GM12878 (cell line): Measurements from ENCODE around the gene RIPPLY3.

Experiments used
- HCFC1 ChIP-seq: fragments of 150-350 bp; IDR thresholded peaks from 2 replicates; pipeline ENCODE4 v1.6.1; 2014; ENCODE audit warnings: low read length
- HDAC2 ChIP-seq: fragments of 200-600 bp; sonication (generic); IDR thresholded peaks from 2 replicates; pipeline ENCODE4 v1.6.1; 2017
- NRF1 ChIP-seq: conservative IDR thresholded peaks from 2 replicates; pipeline ENCODE4 v1.6.1; 2011; ENCODE audit warnings: mild to moderate bottlenecking, low read depth, low read length, improper control_type of control experiment
- RCOR1 ChIP-seq: conservative IDR thresholded peaks from 2 replicates; pipeline ENCODE4 v1.6.1; 2012; ENCODE audit warnings: low read depth, low read length, improper control_type of control experiment
- ZSCAN29 ChIP-seq: fragments of 450-650 bp; IDR thresholded peaks from 2 replicates; pipeline ENCODE4 v1.6.1; 2017; ENCODE audit warnings: mild to moderate bottlenecking, moderate library complexity
- TF ChIP-seq, protein P1 (sequence below), 3 experiments: IDR thresholded peaks in 2 of 3; conservative IDR thresholded peaks in 1 of 3; 2 replicates each; pipeline ENCODE4 v1.5.1; 2011; ENCODE audit warnings: low read depth in 3 of 3, low read length in 3 of 3, mild to moderate bottlenecking in 3 of 3, control low read depth in 2 of 3, moderate library complexity in 2 of 3, inconsistent platforms in 1 of 3, mixed read lengths in 1 of 3; ENCODE audit not compliant: control insufficient read depth in 2 of 3, insufficient read depth in 1 of 3; ENCODE audit errors: extremely low read depth in 1 of 3
- TF ChIP-seq, protein P2 (sequence below): IDR thresholded peaks from 2 replicates; pipeline ENCODE4 v1.6.1; 2012; ENCODE audit warnings: mild to moderate bottlenecking, low read depth, low read length
- TF ChIP-seq, protein P3 (sequence below): IDR thresholded peaks from 2 replicates; pipeline ENCODE4 v1.6.1; 2011; ENCODE audit warnings: low read depth, low read length, improper control_type of control experiment, borderline replicate concordance

DNA sequence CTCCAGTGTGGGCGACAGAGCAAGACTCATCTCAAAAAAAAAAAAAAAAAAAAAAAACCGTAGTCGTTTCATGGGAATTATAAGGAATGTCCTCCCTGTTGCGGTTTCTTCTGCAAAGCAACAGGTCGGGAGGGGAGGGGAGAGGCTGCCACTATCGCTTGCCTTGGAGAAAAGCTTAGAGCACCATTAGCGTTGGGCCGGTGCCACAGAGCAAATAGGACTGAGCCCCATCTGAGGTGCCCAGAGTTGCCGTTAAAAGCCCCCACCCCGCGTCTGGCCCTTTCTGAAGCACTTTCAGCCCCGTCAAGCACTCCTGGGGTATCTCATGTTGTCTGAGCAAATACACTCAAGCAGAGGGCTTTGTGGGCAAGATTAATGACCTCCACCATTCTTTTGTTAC is 2.2 kb downstream of the RIPPLY3 start:
- no peak for TF ChIP-seq NRF1
- TF ChIP-seq, protein P1, sequence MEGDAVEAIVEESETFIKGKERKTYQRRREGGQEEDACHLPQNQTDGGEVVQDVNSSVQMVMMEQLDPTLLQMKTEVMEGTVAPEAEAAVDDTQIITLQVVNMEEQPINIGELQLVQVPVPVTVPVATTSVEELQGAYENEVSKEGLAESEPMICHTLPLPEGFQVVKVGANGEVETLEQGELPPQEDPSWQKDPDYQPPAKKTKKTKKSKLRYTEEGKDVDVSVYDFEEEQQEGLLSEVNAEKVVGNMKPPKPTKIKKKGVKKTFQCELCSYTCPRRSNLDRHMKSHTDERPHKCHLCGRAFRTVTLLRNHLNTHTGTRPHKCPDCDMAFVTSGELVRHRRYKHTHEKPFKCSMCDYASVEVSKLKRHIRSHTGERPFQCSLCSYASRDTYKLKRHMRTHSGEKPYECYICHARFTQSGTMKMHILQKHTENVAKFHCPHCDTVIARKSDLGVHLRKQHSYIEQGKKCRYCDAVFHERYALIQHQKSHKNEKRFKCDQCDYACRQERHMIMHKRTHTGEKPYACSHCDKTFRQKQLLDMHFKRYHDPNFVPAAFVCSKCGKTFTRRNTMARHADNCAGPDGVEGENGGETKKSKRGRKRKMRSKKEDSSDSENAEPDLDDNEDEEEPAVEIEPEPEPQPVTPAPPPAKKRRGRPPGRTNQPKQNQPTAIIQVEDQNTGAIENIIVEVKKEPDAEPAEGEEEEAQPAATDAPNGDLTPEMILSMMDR (IDR thresholded peaks at IDR 0.05 in 2 of 3, conservative IDR thresholded peaks at IDR 0.05 in 1 of 3; ENCODE audit: control insufficient read depth in 2 of 3, extremely low read depth in 1 of 3, insufficient read depth in 1 of 3, low read depth in 3 of 3, low read length in 3 of 3) = no peak
- TF ChIP-seq, protein P2, sequence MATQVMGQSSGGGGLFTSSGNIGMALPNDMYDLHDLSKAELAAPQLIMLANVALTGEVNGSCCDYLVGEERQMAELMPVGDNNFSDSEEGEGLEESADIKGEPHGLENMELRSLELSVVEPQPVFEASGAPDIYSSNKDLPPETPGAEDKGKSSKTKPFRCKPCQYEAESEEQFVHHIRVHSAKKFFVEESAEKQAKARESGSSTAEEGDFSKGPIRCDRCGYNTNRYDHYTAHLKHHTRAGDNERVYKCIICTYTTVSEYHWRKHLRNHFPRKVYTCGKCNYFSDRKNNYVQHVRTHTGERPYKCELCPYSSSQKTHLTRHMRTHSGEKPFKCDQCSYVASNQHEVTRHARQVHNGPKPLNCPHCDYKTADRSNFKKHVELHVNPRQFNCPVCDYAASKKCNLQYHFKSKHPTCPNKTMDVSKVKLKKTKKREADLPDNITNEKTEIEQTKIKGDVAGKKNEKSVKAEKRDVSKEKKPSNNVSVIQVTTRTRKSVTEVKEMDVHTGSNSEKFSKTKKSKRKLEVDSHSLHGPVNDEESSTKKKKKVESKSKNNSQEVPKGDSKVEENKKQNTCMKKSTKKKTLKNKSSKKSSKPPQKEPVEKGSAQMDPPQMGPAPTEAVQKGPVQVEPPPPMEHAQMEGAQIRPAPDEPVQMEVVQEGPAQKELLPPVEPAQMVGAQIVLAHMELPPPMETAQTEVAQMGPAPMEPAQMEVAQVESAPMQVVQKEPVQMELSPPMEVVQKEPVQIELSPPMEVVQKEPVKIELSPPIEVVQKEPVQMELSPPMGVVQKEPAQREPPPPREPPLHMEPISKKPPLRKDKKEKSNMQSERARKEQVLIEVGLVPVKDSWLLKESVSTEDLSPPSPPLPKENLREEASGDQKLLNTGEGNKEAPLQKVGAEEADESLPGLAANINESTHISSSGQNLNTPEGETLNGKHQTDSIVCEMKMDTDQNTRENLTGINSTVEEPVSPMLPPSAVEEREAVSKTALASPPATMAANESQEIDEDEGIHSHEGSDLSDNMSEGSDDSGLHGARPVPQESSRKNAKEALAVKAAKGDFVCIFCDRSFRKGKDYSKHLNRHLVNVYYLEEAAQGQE = no peak
- TF ChIP-seq, protein P3, sequence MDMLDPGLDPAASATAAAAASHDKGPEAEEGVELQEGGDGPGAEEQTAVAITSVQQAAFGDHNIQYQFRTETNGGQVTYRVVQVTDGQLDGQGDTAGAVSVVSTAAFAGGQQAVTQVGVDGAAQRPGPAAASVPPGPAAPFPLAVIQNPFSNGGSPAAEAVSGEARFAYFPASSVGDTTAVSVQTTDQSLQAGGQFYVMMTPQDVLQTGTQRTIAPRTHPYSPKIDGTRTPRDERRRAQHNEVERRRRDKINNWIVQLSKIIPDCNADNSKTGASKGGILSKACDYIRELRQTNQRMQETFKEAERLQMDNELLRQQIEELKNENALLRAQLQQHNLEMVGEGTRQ = no peak
- TF ChIP-seq HCFC1 = no peak
- TF ChIP-seq HDAC2 = no peak
- no peak for TF ChIP-seq ZSCAN29
- TF ChIP-seq RCOR1 = no peak
